HCT116 (cell line): Measurements from ENCODE around the gene ZBTB12. TPM values are rescaled to one million over a fixed set of nuclear protein-coding genes. Genes with fewer than 3 reads are reported as not detected.

Experiments used
- ATAC-seq: fragments of 200-7000 bp; cut with Tn5 transposase; 2 replicates; pipeline ENCODE4 v1.9.1; 2020; ENCODE audit warnings: mild to moderate bottlenecking, moderate library complexity
- BruUV-seq: library from RNA; stranded (reverse); fragments of 400-500 nt; replicated peaks from 2 replicates; lab custom pipeline; 2021; lab: Mats Ljungman, UMichigan
- CTCF ChIA-PET: fragments of 300-600 bp; sonication (Branson Sonifier 250); formaldehyde crosslinking; loops from one replicate; lab custom pipeline; 2021; ENCODE audit warnings: antibody characterized with exemption; lab: Charles Lee
- POLR2A ChIA-PET: fragments of 300-600, 350-600 bp; sonication (Branson Sonifier 250); formaldehyde crosslinking; loops from one replicate; lab custom pipeline; 2021; ENCODE audit warnings: antibody characterized with exemption; lab: Charles Lee
- RAD21 ChIA-PET, 2 experiments: fragments of 300-600 bp; sonication (Branson Sonifier 250); formaldehyde crosslinking; loops; one replicate each; lab custom pipeline; 2023; ENCODE audit warnings: low total read pairs in 2 of 2; ENCODE audit not compliant: uncharacterized antibody in 2 of 2, unreplicated experiment in 2 of 2, low non-redundant PET in 1 of 2; lab: Charles Lee
- DNase-seq: peaks from one replicate; pipeline ENCODE4 v3.0.0-alpha.2; 2010; ENCODE audit warnings: low read depth, low spot score
- H2AFZ ChIP-seq: fragments of 200-600 bp; shearing (Covaris generic), sonication (generic); 2 replicates; pipeline ENCODE4 v1.6.1; 2017; ENCODE audit warnings: low read depth, mixed run types, mixed read lengths, antibody characterized with exemption, low read length; ENCODE audit not compliant: poor library complexity, severe bottlenecking
- H3K27ac ChIP-seq: 2 replicates; pipeline ENCODE4 v1.5.1; 2012; ENCODE audit warnings: low read depth, low read length
- H3K27me3 ChIP-seq: fragments of 200-600 bp; sonication (generic); 2 replicates; pipeline ENCODE4 v1.6.1; 2016; ENCODE audit warnings: mixed run types, low read length, mixed read lengths; ENCODE audit not compliant: insufficient read depth
- H3K36me3 ChIP-seq, 2 experiments: fragments of 200-500 bp in 1 of 2; fragments of 200-600 bp in 1 of 2; sonication (Bioruptor generic) in 1 of 2; sonication (generic) in 1 of 2; 2 replicates each; pipeline versions ENCODE4 v1.5.1 to v1.6.1; 2014 to 2016; ENCODE audit warnings: low read length in 2 of 2, inconsistent platforms in 1 of 2, mixed read lengths in 1 of 2, mixed run types in 1 of 2; ENCODE audit not compliant: insufficient read depth in 2 of 2, control insufficient read depth in 1 of 2
- H3K4me1 ChIP-seq, 2 experiments: fragments of 200-600 bp in 1 of 2; sonication (generic) in 1 of 2; 2 replicates each; pipeline versions ENCODE4 v1.5.1 to v1.6.1; 2012 to 2017; ENCODE audit warnings: low read length in 2 of 2, inconsistent platforms in 1 of 2, mild to moderate bottlenecking in 1 of 2, mixed read lengths in 1 of 2, mixed run types in 1 of 2, moderate library complexity in 1 of 2; ENCODE audit not compliant: insufficient read depth in 2 of 2, control insufficient read depth in 1 of 2
- H3K4me2 ChIP-seq: fragments of 200-600 bp; sonication (generic); 2 replicates; pipeline ENCODE4 v1.6.1; 2017; ENCODE audit warnings: mixed run types, low read length, mixed read lengths
- H3K4me3 ChIP-seq, 2 experiments: fragments of 200-600 bp in 1 of 2; sonication (generic) in 1 of 2; replicated peaks in 1 of 2; 2 replicates each; pipeline ENCODE4 v1.5.1; 2011 to 2016; ENCODE audit warnings: low read length in 2 of 2, control low read depth in 1 of 2, low read depth in 1 of 2, mild to moderate bottlenecking in 1 of 2, mixed read lengths in 1 of 2, mixed run types in 1 of 2
- H3K79me2 ChIP-seq: fragments of 200-600 bp; sonication (generic); 2 replicates; pipeline ENCODE4 v1.6.1; 2017; ENCODE audit warnings: mild to moderate bottlenecking, mixed run types, low read length, moderate library complexity, mixed read lengths; ENCODE audit not compliant: insufficient read depth
- H3K9ac ChIP-seq: fragments of 200-600 bp; sonication (generic); 2 replicates; pipeline ENCODE4 v1.6.1; 2016; ENCODE audit warnings: low read length, mixed read lengths
- H3K9me2 ChIP-seq: fragments of 200-600 bp; sonication (generic), shearing (Covaris generic); 2 replicates; pipeline ENCODE4 v1.6.1; 2017; ENCODE audit warnings: mixed run types, mild to moderate bottlenecking, moderate library complexity; ENCODE audit not compliant: insufficient read depth
- H3K9me3 ChIP-seq, 2 experiments: fragments of 200-500 bp in 1 of 2; fragments of 200-600 bp in 1 of 2; sonication (Bioruptor generic) in 1 of 2; sonication (generic) in 1 of 2; 2 replicates each; pipeline ENCODE4 v1.6.1; 2014 to 2017; ENCODE audit warnings: low read length in 2 of 2, mixed read lengths in 2 of 2, inconsistent platforms in 1 of 2, low read depth in 1 of 2, mild to moderate bottlenecking in 1 of 2, mixed run types in 1 of 2, moderate library complexity in 1 of 2; ENCODE audit not compliant: control insufficient read depth in 1 of 2, insufficient read depth in 1 of 2
- H4K20me1 ChIP-seq: fragments of 200-600 bp; sonication (generic), shearing (Covaris generic); 2 replicates; pipeline ENCODE4 v1.6.1; 2017; ENCODE audit warnings: mixed run types, mild to moderate bottlenecking, moderate library complexity; ENCODE audit not compliant: insufficient read depth
- ATF3 ChIP-seq: IDR thresholded peaks from 2 replicates; pipeline ENCODE4 v1.6.1; 2012
- CBX3 ChIP-seq: IDR thresholded peaks from 2 replicates; pipeline ENCODE4 v1.6.1; 2012; ENCODE audit warnings: low read depth
- EGR1 ChIP-seq: IDR thresholded peaks from 2 replicates; pipeline ENCODE4 v1.6.1; 2012; ENCODE audit warnings: low read depth
- FOSL1 ChIP-seq: IDR thresholded peaks from 2 replicates; pipeline ENCODE4 v1.6.1; 2012; ENCODE audit warnings: low read depth
- POLR2AphosphoS5 ChIP-seq: IDR thresholded peaks from 2 replicates; pipeline ENCODE4 v1.6.1; 2011; ENCODE audit warnings: mild to moderate bottlenecking, low read depth, low read length, moderate library complexity
- TCF7L2 ChIP-seq: IDR thresholded peaks from 2 replicates; pipeline ENCODE4 v1.7.0; 2011; ENCODE audit warnings: borderline replicate concordance, inconsistent platforms; ENCODE audit not compliant: insufficient read depth, insufficient read length; ENCODE audit errors: extremely low read depth
- YY1 ChIP-seq: IDR thresholded peaks from 2 replicates; pipeline ENCODE4 v1.6.1; 2011; ENCODE audit warnings: low read length, low read depth, moderate library complexity, mild to moderate bottlenecking; ENCODE audit not compliant: insufficient replicate concordance; ENCODE audit errors: extremely low read depth
- ZNF274 ChIP-seq: fragments of 200-500 bp; sonication (Bioruptor generic); IDR thresholded peaks from 2 replicates; pipeline ENCODE4 v1.6.1; 2014; ENCODE audit warnings: mild to moderate bottlenecking, low read depth, low read length, inconsistent platforms
- intact Hi-C: fragments of 100-400 bp; cut with micrococcal nuclease; formaldehyde crosslinking; loops from 2 replicates; pipeline ENCODE4 v1.10.0; 2022
- total RNA-seq: library from RNA; stranded (reverse); gene quantifications from one replicate; pipeline ENCODE4 v1.2.1, GENCODE V29; 2021; ENCODE audit not compliant: unreplicated experiment
- TF ChIP-seq, protein P1 (sequence below): IDR thresholded peaks from 2 replicates; pipeline ENCODE4 v1.6.1; 2012; ENCODE audit warnings: low read depth
- TF ChIP-seq, protein P2 (sequence below): IDR thresholded peaks from 2 replicates; pipeline ENCODE4 v1.6.1; 2011; ENCODE audit warnings: mild to moderate bottlenecking, low read length, moderate library complexity; ENCODE audit not compliant: insufficient replicate concordance; ENCODE audit errors: extremely low read depth
- TF ChIP-seq, protein P3 (sequence below), 3 experiments: fragments of 200-600 bp in 1 of 3; sonication (generic) in 1 of 3; IDR thresholded peaks in 2 of 3; conservative IDR thresholded peaks in 1 of 3; 2 replicates each; pipeline ENCODE4 v1.5.1; 2012 to 2017; ENCODE audit warnings: low read depth in 2 of 3, low read length in 2 of 3, antibody characterized with exemption in 1 of 3, borderline replicate concordance in 1 of 3, control low read depth in 1 of 3, mild to moderate bottlenecking in 1 of 3, mixed read lengths in 1 of 3, mixed run types in 1 of 3, moderate library complexity in 1 of 3; ENCODE audit not compliant: insufficient read depth in 1 of 3

The ZBTB12 gene
- total RNA-seq, 1 experiment from 2014 or later = 10.3 TPM

GRCh38 chr6:31880616-31881015, 21.3 kb downstream of the ZBTB12 start:
- H3K4me2 ChIP-seq = no peak overlapping the region
- BruUV-seq = no TSS peak
- no peak overlapping the region for H2AFZ ChIP-seq
- H4K20me1 ChIP-seq = no peaks in the 10 kb centered on the region
- H3K36me3 ChIP-seq = peaks cover 31 to 42% of the 10 kb centered on the region in 2 experiments
- DNase-seq (no peak), ATAC-seq (no peak)
- intact Hi-C loops = no loop called here
- TF ChIP-seq TCF7L2 = no peak
- TF ChIP-seq, protein P1, sequence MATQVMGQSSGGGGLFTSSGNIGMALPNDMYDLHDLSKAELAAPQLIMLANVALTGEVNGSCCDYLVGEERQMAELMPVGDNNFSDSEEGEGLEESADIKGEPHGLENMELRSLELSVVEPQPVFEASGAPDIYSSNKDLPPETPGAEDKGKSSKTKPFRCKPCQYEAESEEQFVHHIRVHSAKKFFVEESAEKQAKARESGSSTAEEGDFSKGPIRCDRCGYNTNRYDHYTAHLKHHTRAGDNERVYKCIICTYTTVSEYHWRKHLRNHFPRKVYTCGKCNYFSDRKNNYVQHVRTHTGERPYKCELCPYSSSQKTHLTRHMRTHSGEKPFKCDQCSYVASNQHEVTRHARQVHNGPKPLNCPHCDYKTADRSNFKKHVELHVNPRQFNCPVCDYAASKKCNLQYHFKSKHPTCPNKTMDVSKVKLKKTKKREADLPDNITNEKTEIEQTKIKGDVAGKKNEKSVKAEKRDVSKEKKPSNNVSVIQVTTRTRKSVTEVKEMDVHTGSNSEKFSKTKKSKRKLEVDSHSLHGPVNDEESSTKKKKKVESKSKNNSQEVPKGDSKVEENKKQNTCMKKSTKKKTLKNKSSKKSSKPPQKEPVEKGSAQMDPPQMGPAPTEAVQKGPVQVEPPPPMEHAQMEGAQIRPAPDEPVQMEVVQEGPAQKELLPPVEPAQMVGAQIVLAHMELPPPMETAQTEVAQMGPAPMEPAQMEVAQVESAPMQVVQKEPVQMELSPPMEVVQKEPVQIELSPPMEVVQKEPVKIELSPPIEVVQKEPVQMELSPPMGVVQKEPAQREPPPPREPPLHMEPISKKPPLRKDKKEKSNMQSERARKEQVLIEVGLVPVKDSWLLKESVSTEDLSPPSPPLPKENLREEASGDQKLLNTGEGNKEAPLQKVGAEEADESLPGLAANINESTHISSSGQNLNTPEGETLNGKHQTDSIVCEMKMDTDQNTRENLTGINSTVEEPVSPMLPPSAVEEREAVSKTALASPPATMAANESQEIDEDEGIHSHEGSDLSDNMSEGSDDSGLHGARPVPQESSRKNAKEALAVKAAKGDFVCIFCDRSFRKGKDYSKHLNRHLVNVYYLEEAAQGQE = no peak
- TF ChIP-seq POLR2AphosphoS5 = no peak
- no peak for TF ChIP-seq ATF3
- TF ChIP-seq FOSL1 = no peak
- POLR2A ChIA-PET = no interaction called here
- no peak overlapping the region for H3K9ac ChIP-seq
- H3K27ac ChIP-seq = no peak overlapping the region
- H3K4me1 ChIP-seq = no peaks in the 10 kb centered on the region
- no peaks in the 10 kb centered on the region for H3K79me2 ChIP-seq
- H3K4me3 ChIP-seq = no peak overlapping the region
- RAD21 ChIA-PET = no interaction called here
- H3K9me3 ChIP-seq = no peaks in the 10 kb centered on the region
- H3K9me2 ChIP-seq = no peaks in the 10 kb centered on the region
- CTCF ChIA-PET = no interaction called here
- H3K27me3 ChIP-seq = no peaks in the 10 kb centered on the region

DNA sequence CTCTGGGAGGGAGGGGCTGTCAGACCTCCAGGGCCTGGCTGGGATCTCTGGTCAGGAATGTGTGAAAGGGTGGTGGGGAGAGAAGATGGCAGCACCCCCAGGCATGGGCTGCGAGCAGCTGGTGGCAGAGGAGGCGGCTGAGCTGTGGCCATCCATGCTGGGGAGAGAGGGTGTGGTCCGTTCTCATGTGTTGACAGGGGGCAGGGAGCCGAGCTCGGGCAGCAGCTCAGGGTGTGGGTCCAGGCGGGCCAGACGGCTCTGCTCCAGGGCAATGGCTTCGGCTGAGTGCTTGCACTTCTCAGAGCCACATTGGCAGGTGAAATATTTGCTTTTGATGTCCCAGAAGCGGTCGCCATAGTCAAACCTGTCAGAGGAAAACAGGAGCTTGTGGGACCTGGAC, 22.0 kb downstream of the ZBTB12 start:
- DNase-seq (no peak), ATAC-seq (no peak)
- Histone ChIP-seq H3K79me2 (no peaks in the 10 kb centered on the region), H3K27me3 (no peaks in the 10 kb centered on the region), H2AFZ (no peak overlapping the region), H3K36me3 (peaks cover 28 to 41% of the 10 kb centered on the region in 2 experiments), H3K4me1 (no peaks in the 10 kb centered on the region), H4K20me1 (no peaks in the 10 kb centered on the region), H3K9me3 (no peaks in the 10 kb centered on the region), H3K9me2 (no peaks in the 10 kb centered on the region), H3K27ac (no peak overlapping the region), H3K4me3 (no peak overlapping the region), H3K9ac (no peak overlapping the region), H3K4me2 (no peak overlapping the region)
- CTCF ChIA-PET = no interaction called here
- RAD21 ChIA-PET = no interaction called here
- BruUV-seq = TSS peak; percentile 92
- POLR2A ChIA-PET = no interaction called here
- intact Hi-C loops = no loop called here
- no peak for TF ChIP-seq FOSL1
- TF ChIP-seq, protein P2, sequence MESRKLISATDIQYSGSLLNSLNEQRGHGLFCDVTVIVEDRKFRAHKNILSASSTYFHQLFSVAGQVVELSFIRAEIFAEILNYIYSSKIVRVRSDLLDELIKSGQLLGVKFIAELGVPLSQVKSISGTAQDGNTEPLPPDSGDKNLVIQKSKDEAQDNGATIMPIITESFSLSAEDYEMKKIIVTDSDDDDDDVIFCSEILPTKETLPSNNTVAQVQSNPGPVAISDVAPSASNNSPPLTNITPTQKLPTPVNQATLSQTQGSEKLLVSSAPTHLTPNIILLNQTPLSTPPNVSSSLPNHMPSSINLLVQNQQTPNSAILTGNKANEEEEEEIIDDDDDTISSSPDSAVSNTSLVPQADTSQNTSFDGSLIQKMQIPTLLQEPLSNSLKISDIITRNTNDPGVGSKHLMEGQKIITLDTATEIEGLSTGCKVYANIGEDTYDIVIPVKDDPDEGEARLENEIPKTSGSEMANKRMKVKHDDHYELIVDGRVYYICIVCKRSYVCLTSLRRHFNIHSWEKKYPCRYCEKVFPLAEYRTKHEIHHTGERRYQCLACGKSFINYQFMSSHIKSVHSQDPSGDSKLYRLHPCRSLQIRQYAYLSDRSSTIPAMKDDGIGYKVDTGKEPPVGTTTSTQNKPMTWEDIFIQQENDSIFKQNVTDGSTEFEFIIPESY = no peak
- TF ChIP-seq TCF7L2 = no peak
- TF ChIP-seq, protein P3, sequence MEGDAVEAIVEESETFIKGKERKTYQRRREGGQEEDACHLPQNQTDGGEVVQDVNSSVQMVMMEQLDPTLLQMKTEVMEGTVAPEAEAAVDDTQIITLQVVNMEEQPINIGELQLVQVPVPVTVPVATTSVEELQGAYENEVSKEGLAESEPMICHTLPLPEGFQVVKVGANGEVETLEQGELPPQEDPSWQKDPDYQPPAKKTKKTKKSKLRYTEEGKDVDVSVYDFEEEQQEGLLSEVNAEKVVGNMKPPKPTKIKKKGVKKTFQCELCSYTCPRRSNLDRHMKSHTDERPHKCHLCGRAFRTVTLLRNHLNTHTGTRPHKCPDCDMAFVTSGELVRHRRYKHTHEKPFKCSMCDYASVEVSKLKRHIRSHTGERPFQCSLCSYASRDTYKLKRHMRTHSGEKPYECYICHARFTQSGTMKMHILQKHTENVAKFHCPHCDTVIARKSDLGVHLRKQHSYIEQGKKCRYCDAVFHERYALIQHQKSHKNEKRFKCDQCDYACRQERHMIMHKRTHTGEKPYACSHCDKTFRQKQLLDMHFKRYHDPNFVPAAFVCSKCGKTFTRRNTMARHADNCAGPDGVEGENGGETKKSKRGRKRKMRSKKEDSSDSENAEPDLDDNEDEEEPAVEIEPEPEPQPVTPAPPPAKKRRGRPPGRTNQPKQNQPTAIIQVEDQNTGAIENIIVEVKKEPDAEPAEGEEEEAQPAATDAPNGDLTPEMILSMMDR (IDR thresholded peaks at IDR 0.05 in 2 of 3, conservative IDR thresholded peaks at IDR 0.05 in 1 of 3; ENCODE audit: borderline replicate concordance in 1 of 3, insufficient read depth in 1 of 3, low read depth in 2 of 3, low read length in 2 of 3) = no peak
- no peak for TF ChIP-seq ZNF274
- TF ChIP-seq EGR1 = no peak
- TF ChIP-seq YY1 = no peak
- TF ChIP-seq CBX3 = no peak
